HTR-8/SVneo (cell line): ENCODE measurements around the gene SRRT.
"Not testable (repeated sequence)": the region's sequence is repeated elsewhere in the genome, so short reads cannot be mapped to it uniquely, and the experiment has no call there.

Experiments used
- DNase-seq: peaks from one replicate; pipeline ENCODE4 v3.0.0; 2011; ENCODE audit warnings: low spot score, mixed read lengths; ENCODE audit not compliant: insufficient read length
- FAIRE-seq: peaks from 2 replicates; lab custom pipeline; 2011; peaks lifted over from hg19 to GRCh38; lab: Jason Lieb, UNC

SRRT gene

GRCh38 chr7:100893318-100893895 lies 18.5 kb downstream of the SRRT start:
- FAIRE-seq, result no peak
- DNase-seq, result no peak

GRCh38 chr7:100893910-100894721 lies 19.2 kb downstream of the SRRT start:
- DNase-seq (no peak), FAIRE-seq (no peak)

- DNase-seq, result no peak
- no peak for FAIRE-seq
These were observed 20.2 kb downstream of the SRRT start for GRCh38 chr7:100894860-100895700.

GRCh38 chr7:100895701-100895955 lies 20.7 kb downstream of the SRRT start, which contains the start of gene ACHE:
Gene ACHE, minus strand, starts transcription at chr7:100895888. Its CDS starts 1,656 bp downstream, at chr7:100894232.
- DNase-seq (no peak), FAIRE-seq (no peak)

GRCh38 chr7:100895956-100896731 lies 21.2 kb downstream of the SRRT start:
- peak; percentile 23 for FAIRE-seq
- DNase-seq, result no peak

- DNase-seq, result no peak
- FAIRE-seq, result no peak
These were observed 22.1 kb downstream of the SRRT start for GRCh38 chr7:100896732-100897608.

GRCh38 chr7:100897772-100898454 lies 23.0 kb downstream of the SRRT start:
- FAIRE-seq (no peak), DNase-seq (no peak)

- DNase-seq (no peak), FAIRE-seq (no peak)
These were observed 24.5 kb downstream of the SRRT start for GRCh38 chr7:100899432-100899831.

GRCh38 chr7:100900978-100901377 lies 26.1 kb downstream of the SRRT start:
- no peak for FAIRE-seq

GRCh38 chr7:100901921-100902332 lies 27.0 kb downstream of the SRRT start:
- DNase-seq (no peak), FAIRE-seq (no peak)

More at GRCh38 chr7:100900978-100901377, 26.1 kb downstream of the SRRT start:
- no peak for DNase-seq

GRCh38 chr7:100902638-100903037 lies 27.7 kb downstream of the SRRT start:
- FAIRE-seq (no peak), DNase-seq (no peak)

- DNase-seq (no peak), FAIRE-seq (no peak)
These were observed 33.6 kb downstream of the SRRT start for GRCh38 chr7:100908512-100908911.

GRCh38 chr7:100910443-100910842 lies 35.5 kb downstream of the SRRT start:
- FAIRE-seq, DNase-seq: not testable (repeated sequence)

- FAIRE-seq (no peak), DNase-seq (no peak)
These were observed 36.6 kb downstream of the SRRT start for GRCh38 chr7:100911484-100911883.

GRCh38 chr7:100914208-100914878 lies 39.4 kb downstream of the SRRT start:
- FAIRE-seq, result no peak
- no peak for DNase-seq

GRCh38 chr7:100914879-100915447 lies 40.1 kb downstream of the SRRT start:
- DNase-seq, result no peak
- no peak for FAIRE-seq

- not testable (repeated sequence) for DNase-seq, FAIRE-seq
These were observed 44.4 kb downstream of the SRRT start for GRCh38 chr7:100919335-100919734.
